H1 (cell line): ENCODE data around the gene NDUFS7. TPM values are rescaled to one million over a fixed set of nuclear protein-coding genes. Genes with fewer than 3 reads are reported as not detected.

Experiments
- CTCF ChIA-PET: fragments of 300-600 bp; sonication (Branson Sonifier 250); formaldehyde crosslinking; loops from one replicate; lab custom pipeline; 2021; ENCODE audit not compliant: partially characterized antibody; lab: Charles Lee
- POLR2A ChIA-PET: fragments of 300-600 bp; sonication (Branson Sonifier 250); formaldehyde crosslinking; loops from one replicate; lab custom pipeline; 2021; ENCODE audit warnings: inconsistent platforms; ENCODE audit not compliant: partially characterized antibody; lab: Charles Lee
- DNase-seq, 2 experiments: peaks; one replicate each; pipeline versions ENCODE4 v3.0.0 to v3.0.0-alpha.2; 2010 to 2022; ENCODE audit warnings: low spot score in 2 of 2, low read depth in 1 of 2, mixed read lengths in 1 of 2
- FAIRE-seq: peaks from 2 replicates; lab custom pipeline; 2011; peaks lifted over from hg19 to GRCh38; lab: Jason Lieb, UNC
- H2AFZ ChIP-seq: 2 replicates; pipeline ENCODE4 v1.8.1; 2012; ENCODE audit warnings: low read length, inconsistent platforms
- H2AK5ac ChIP-seq: 2 replicates; pipeline ENCODE4 v1.6.1; 2013; ENCODE audit warnings: low read depth, low read length
- H2BK120ac ChIP-seq: replicated peaks from 2 replicates; pipeline ENCODE3; 2013; ENCODE audit warnings: low read depth, low read length, inconsistent platforms
- H2BK12ac ChIP-seq: 2 replicates; pipeline ENCODE4 v1.6.1; 2013; ENCODE audit warnings: low read depth, low read length
- H2BK15ac ChIP-seq: 2 replicates; pipeline ENCODE4 v1.6.1; 2013; ENCODE audit warnings: low read length
- H2BK20ac ChIP-seq: 2 replicates; pipeline ENCODE4 v1.6.1; 2013; ENCODE audit warnings: low read length
- H2BK5ac ChIP-seq: 2 replicates; pipeline ENCODE4 v1.6.1; 2013; ENCODE audit warnings: low read depth, low read length
- H3K14ac ChIP-seq: 2 replicates; pipeline ENCODE4 v1.6.1; 2013; ENCODE audit warnings: inconsistent platforms; ENCODE audit not compliant: insufficient read length
- H3K18ac ChIP-seq: 2 replicates; pipeline ENCODE4 v1.6.1; 2013; ENCODE audit warnings: low read length; ENCODE audit errors: extremely low read depth
- H3K23ac ChIP-seq: 2 replicates; pipeline ENCODE4 v1.6.1; 2013; ENCODE audit warnings: inconsistent platforms; ENCODE audit not compliant: insufficient read length
- H3K23me2 ChIP-seq: 2 replicates; pipeline ENCODE4 v1.6.1; 2013; ENCODE audit warnings: low read depth, low read length
- H3K27ac ChIP-seq: 2 replicates; pipeline ENCODE4 v1.6.1; 2011; ENCODE audit warnings: low read depth, low read length, inconsistent platforms
- H3K27me3 ChIP-seq, 4 experiments: replicated peaks in 1 of 4; 1 replicate in 1 of 4; 2 replicates in 3 of 4; pipeline versions ENCODE4 v1.6.1 to v1.8.1; 2011 to 2013; ENCODE audit warnings: low read length in 3 of 4, mild to moderate bottlenecking in 3 of 4, inconsistent platforms in 2 of 4, mixed read lengths in 2 of 4, moderate library complexity in 1 of 4; ENCODE audit not compliant: control insufficient read depth in 3 of 4, insufficient read depth in 3 of 4; ENCODE audit errors: extremely low read depth in 1 of 4
- H3K36me3 ChIP-seq, 4 experiments: 2 replicates each; pipeline versions ENCODE4 v1.6.1 to v1.8.1; 2011 to 2013; ENCODE audit warnings: mild to moderate bottlenecking in 4 of 4, low read length in 3 of 4, moderate library complexity in 2 of 4, control low read depth in 1 of 4, inconsistent platforms in 1 of 4; ENCODE audit not compliant: insufficient read depth in 4 of 4, control insufficient read depth in 2 of 4
- H3K4ac ChIP-seq: replicated peaks from 2 replicates; pipeline ENCODE3; 2013; ENCODE audit warnings: low read length, low read depth, mixed read lengths, inconsistent platforms; ENCODE audit not compliant: insufficient read length
- H3K4me1 ChIP-seq, 4 experiments: replicated peaks in 1 of 4; 1 replicate in 1 of 4; 2 replicates in 3 of 4; pipeline versions ENCODE4 v1.6.1 to v1.8.1; 2011 to 2013; ENCODE audit warnings: low read length in 3 of 4, inconsistent platforms in 2 of 4, mixed read lengths in 1 of 4; ENCODE audit not compliant: insufficient read depth in 4 of 4, control insufficient read depth in 3 of 4
- H3K4me2 ChIP-seq, 2 experiments: 2 replicates each; pipeline versions ENCODE4 v1.6.1 to v1.8.1; 2011 to 2013; ENCODE audit warnings: low read depth in 2 of 2, low read length in 2 of 2, control low read depth in 1 of 2, inconsistent platforms in 1 of 2, mild to moderate bottlenecking in 1 of 2; ENCODE audit not compliant: insufficient read depth in 1 of 2
- H3K4me3 ChIP-seq, 4 experiments: fragments of 200-600, 300-600 bp in 1 of 4; sonication (generic), shearing (Covaris generic), sonication (Bioruptor Twin) in 1 of 4; 2 replicates each; pipeline versions ENCODE4 v1.5.1 to v1.8.1; 2011 to 2016; ENCODE audit warnings: low read length in 4 of 4, low read depth in 3 of 4, control low read depth in 2 of 4, inconsistent platforms in 2 of 4, mild to moderate bottlenecking in 2 of 4, mixed read lengths in 1 of 4, moderate library complexity in 1 of 4; ENCODE audit not compliant: insufficient read depth in 2 of 4; ENCODE audit errors: extremely low read depth in 1 of 4
- H3K56ac ChIP-seq: replicated peaks from 2 replicates; pipeline ENCODE3; 2013; ENCODE audit warnings: low read depth, mild to moderate bottlenecking, mixed read lengths, low read length, inconsistent platforms; ENCODE audit not compliant: insufficient read length
- H3K79me1 ChIP-seq: 2 replicates; pipeline ENCODE4 v1.6.1; 2013; ENCODE audit warnings: low read depth, low read length, control low read depth
- H3K79me2 ChIP-seq, 2 experiments: 2 replicates each; pipeline versions ENCODE4 v1.6.1 to v1.8.1; 2012 to 2013; ENCODE audit warnings: low read length in 2 of 2, mild to moderate bottlenecking in 2 of 2, inconsistent platforms in 1 of 2; ENCODE audit not compliant: insufficient read depth in 2 of 2, control insufficient read depth in 1 of 2
- H3K9ac ChIP-seq, 4 experiments: replicated peaks in 1 of 4; 1 replicate in 1 of 4; 2 replicates in 3 of 4; pipeline versions ENCODE4 v1.6.1 to v1.8.1; 2011 to 2013; ENCODE audit warnings: low read depth in 3 of 4, low read length in 3 of 4, control low read depth in 2 of 4, mild to moderate bottlenecking in 2 of 4, moderate library complexity in 2 of 4, inconsistent platforms in 1 of 4; ENCODE audit errors: extremely low read depth in 1 of 4
- H3K9me3 ChIP-seq, 2 experiments: 2 replicates each; pipeline versions ENCODE4 v1.6.1 to v1.8.1; 2012 to 2013; ENCODE audit warnings: mild to moderate bottlenecking in 2 of 2, moderate library complexity in 2 of 2, control low read depth in 1 of 2, inconsistent platforms in 1 of 2, low read depth in 1 of 2, low read length in 1 of 2, mixed read lengths in 1 of 2; ENCODE audit not compliant: insufficient read depth in 2 of 2
- H4K20me1 ChIP-seq, 2 experiments: replicated peaks in 1 of 2; 2 replicates each; pipeline versions ENCODE3 to v1.8.1; 2011 to 2013; ENCODE audit warnings: inconsistent platforms in 2 of 2, low read length in 2 of 2, mild to moderate bottlenecking in 1 of 2; ENCODE audit not compliant: insufficient read depth in 2 of 2, control insufficient read depth in 1 of 2
- H4K5ac ChIP-seq: 2 replicates; pipeline ENCODE4 v1.6.1; 2013; ENCODE audit warnings: low read length, low read depth, mixed read lengths, inconsistent platforms; ENCODE audit not compliant: insufficient read length
- H4K8ac ChIP-seq: 2 replicates; pipeline ENCODE4 v1.8.0; 2013; ENCODE audit warnings: mild to moderate bottlenecking, moderate library complexity, low read length, inconsistent platforms; ENCODE audit not compliant: insufficient read depth; ENCODE audit errors: extremely low read depth
- H4K91ac ChIP-seq: replicated peaks from 2 replicates; pipeline ENCODE3; 2013; ENCODE audit warnings: low read length, mixed read lengths, inconsistent platforms; ENCODE audit not compliant: insufficient read length
- ATF2 ChIP-seq: IDR thresholded peaks from 2 replicates; pipeline ENCODE4 v1.6.1; 2012; ENCODE audit warnings: low read length, inconsistent platforms
- BRCA1 ChIP-seq: IDR thresholded peaks from 2 replicates; pipeline ENCODE4 v1.6.1; 2012; ENCODE audit warnings: low read depth, low read length, improper control_type of control experiment
- HDAC2 ChIP-seq, 2 experiments: fragments of 300-600 bp in 1 of 2; sonication (generic) in 1 of 2; IDR thresholded peaks; 2 replicates each; pipeline ENCODE4 v1.6.1; 2011 to 2012; ENCODE audit warnings: low read depth in 2 of 2, low read length in 2 of 2, mild to moderate bottlenecking in 2 of 2, moderate library complexity in 2 of 2, borderline replicate concordance in 1 of 2, inconsistent platforms in 1 of 2
- POLR2A ChIP-seq, 2 experiments: IDR thresholded peaks; 1 replicate in 1 of 2; 2 replicates in 1 of 2; pipeline ENCODE4 v1.6.1; 2011; ENCODE audit warnings: low read depth in 2 of 2, low read length in 2 of 2, mild to moderate bottlenecking in 2 of 2; ENCODE audit errors: control extremely low read depth in 1 of 2
- POLR2AphosphoS5 ChIP-seq: IDR thresholded peaks from 2 replicates; pipeline ENCODE4 v1.6.1; 2011; ENCODE audit warnings: low read depth, low read length
- RNF2 ChIP-seq: fragments of 200-900, 300-1000 bp; sonication (generic); IDR thresholded peaks from 2 replicates; pipeline ENCODE4 v1.7.1; 2016; ENCODE audit warnings: borderline replicate concordance, low read depth, mild to moderate bottlenecking, antibody characterized with exemption, low read length; ENCODE audit not compliant: poor library complexity, severe bottlenecking; ENCODE audit errors: missing control alignments
- TAF1 ChIP-seq: IDR thresholded peaks from 2 replicates; pipeline ENCODE4 v1.6.1; 2011; ENCODE audit warnings: mild to moderate bottlenecking, low read depth, low read length
- ZNF274 ChIP-seq: IDR thresholded peaks from 2 replicates; pipeline ENCODE4 v1.7.0; 2012; ENCODE audit warnings: low read length, borderline replicate concordance; ENCODE audit errors: extremely low read depth
- WGBS, 2 experiments: shearing (Covaris generic) in 1 of 2; methylation state at CpG; one replicate each; pipeline versions ENCODE4 v1.1.6 to v1.1.7; 2013 to 2015; ENCODE audit warnings: low lambda C conversion rate in 2 of 2, mixed read lengths in 2 of 2, inconsistent platforms in 1 of 2, low coverage in 1 of 2, missing lambda C conversion rate in 1 of 2; ENCODE audit not compliant: insufficient replicate concordance in 2 of 2, insufficient coverage in 1 of 2, insufficient read length in 1 of 2; ENCODE audit errors: extremely low coverage in 1 of 2, missing lambda C conversion rate in 1 of 2; 5-methylcytosine and 5-hydroxymethylcytosine counted together
- polyA plus RNA-seq, 7 experiments: library from polyadenylated mRNA; depleted of rRNA in 3 of 7; stranded (reverse) in 5 of 7; unstranded in 2 of 7; fragments of >200 nt in 5 of 7; fragments of 200-250 nt in 2 of 7; gene quantifications; 1 replicate in 5 of 7; 2 replicates in 1 of 7; 4 replicates in 1 of 7; pipeline versions ENCODE4 v1.2.1 to v1.2.3, GENCODE V29; 2011 to 2013; ENCODE audit warnings: missing spikeins in 2 of 7, mixed read lengths in 2 of 7
- total RNA-seq: library from RNA; stranded (reverse); fragmentation: NEBNext Ultra II Directional; extraction: Animal tissue kit (Norgen Biotek cat#: 25700); gene quantifications from 2 replicates; pipeline ENCODE4 v1.2.1, GENCODE V29; 2021

Gene NDUFS7
- total and polyA plus RNA-seq, 2 of the 8 experiments (the other 6 are each of a cell fraction or from before 2014, with no cell fraction given), result 78.1 to 309 TPM

GRCh38 chr19:1394252-1395193 lies 10.8 kb downstream of the NDUFS7 start:
- H2AFZ ChIP-seq, result no peak overlapping the region
- no peaks in the 10 kb centered on the region for H3K27me3 ChIP-seq
- H4K20me1 ChIP-seq, result peaks cover 2 to 6% of the 10 kb centered on the region in 2 experiments
- no peak overlapping the region for H2BK15ac ChIP-seq
- H2BK120ac ChIP-seq, result no peak overlapping the region
- no peaks in the 10 kb centered on the region for H3K79me1 ChIP-seq
- H2BK12ac ChIP-seq, result no peak overlapping the region
- peak overlapping the region; percentile 24; the same call in 1 of the 2 replicates for H2AK5ac ChIP-seq
- CTCF ChIA-PET, result interaction anchor here (0.5 to 0.8 kb wide), 2 partner anchors 9 to 19 kb away, joined by 3 to 4 read pairs; no protein-coding TSS in a partner anchor
- peaks cover 0 to 11% (median 5%) of the 10 kb centered on the region in 4 experiments; a peak in 4 of 8 replicates for H3K36me3 ChIP-seq
- no peak overlapping the region for H3K27ac ChIP-seq
- no peak overlapping the region for H3K4me2 ChIP-seq
- 82% methylated on average over 20 of the region's 43 CpGs; no CpG with 5 or more reads in 1 of the 2 experiments for WGBS, 2 experiments
- no peak overlapping the region for H3K23ac ChIP-seq
- no peak overlapping the region for H3K14ac ChIP-seq
- H3K4ac ChIP-seq, result peak overlapping the region; percentile 94
- H3K4me1 ChIP-seq, result peaks cover 0 to 7% (median 0%) of the 10 kb centered on the region in 4 experiments; a peak in 2 of 7 replicates
- H2BK20ac ChIP-seq, result no peak overlapping the region
- H4K5ac ChIP-seq, result no peak overlapping the region
- no peaks in the 10 kb centered on the region for H3K79me2 ChIP-seq
- POLR2A ChIA-PET, result interaction anchor here (0.5 to 1.9 kb wide), 12 partner anchors 9 to 583 kb away, joined by 3 to 7 read pairs (median 4); partner anchors contain the start of gene CIRBP
- H3K4me3 ChIP-seq, result no peak overlapping the region
- DNase-seq (no peak), FAIRE-seq (no peak)
- no peaks in the 10 kb centered on the region for H3K23me2 ChIP-seq
- no peak overlapping the region for H3K18ac ChIP-seq
- peak overlapping the region; percentile 35; the same call in 1 of the 2 replicates for H2BK5ac ChIP-seq
- H4K91ac ChIP-seq, result no peak overlapping the region
- H4K8ac ChIP-seq, result no peak overlapping the region; the same call in none of the 2 replicates
- peak overlapping the region; percentile 16 for H3K56ac ChIP-seq
- H3K9ac ChIP-seq, result no peak overlapping the region
- no peaks in the 10 kb centered on the region for H3K9me3 ChIP-seq
- TF ChIP-seq TAF1, result no peak
- 0 out of 2 replicates have a peak, but pooled peaks have one; percentile 24 for TF ChIP-seq POLR2AphosphoS5
- no peak for TF ChIP-seq ZNF274
- no peak for TF ChIP-seq HDAC2 (IDR thresholded peaks at IDR 0.05; ENCODE audit: borderline replicate concordance in 1 of 2, low read depth in 2 of 2, low read length in 2 of 2)
- TF ChIP-seq BRCA1, result no peak
- no peak for TF ChIP-seq ATF2
- TF ChIP-seq RNF2, result no peak
- no peak for TF ChIP-seq POLR2A (IDR thresholded peaks at IDR 0.05; ENCODE audit: control extremely low read depth in 1 of 2, low read depth in 2 of 2, low read length in 2 of 2)
